ENCODE measurements around the gene ACTRT2. TPM values are rescaled to one million over a fixed set of nuclear protein-coding genes. Genes with fewer than 3 reads are reported as not detected.

ACTRT2 gene
- total RNA-seq, 4 donors from 2014 or later: not detected

DNA sequence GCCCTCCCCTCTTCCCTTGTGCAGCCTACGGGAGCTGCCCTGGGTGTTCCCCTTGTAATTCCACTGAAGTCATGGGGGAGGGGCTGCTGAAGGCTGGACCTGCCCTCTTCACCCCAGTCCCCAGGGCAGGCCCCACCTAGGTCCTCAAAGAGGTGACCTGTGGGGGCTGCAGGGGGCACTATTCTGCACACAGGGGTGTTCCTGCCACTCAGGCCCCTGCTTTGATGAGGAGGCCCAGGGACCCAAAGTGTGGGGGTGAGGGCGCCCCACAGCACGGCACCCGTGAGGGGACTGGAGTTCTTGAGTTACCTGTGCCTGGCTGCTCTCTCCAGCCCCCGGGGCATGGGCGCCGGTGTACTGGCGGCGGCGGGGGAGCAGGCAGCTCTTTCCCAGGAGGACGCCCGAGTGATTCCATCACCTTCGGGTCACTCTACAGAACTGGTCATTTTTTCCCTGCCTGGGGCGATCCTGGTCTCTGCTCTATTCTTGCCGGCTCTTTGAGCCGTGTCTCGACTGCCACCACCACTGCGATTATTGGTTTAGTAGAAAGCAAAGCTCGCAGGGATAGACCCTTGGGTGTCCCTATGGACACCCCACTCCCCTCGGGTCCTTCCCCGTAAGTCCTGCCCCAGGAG is 40.8 kb downstream of the ACTRT2 start:
- Histone ChIP-seq H3K9me3 (no peaks in the 10 kb centered on the region), H3K4me1 (peaks cover 3 to 4% of the 10 kb centered on the region in 2 donors), H3K36me3 (no peaks in the 10 kb centered on the region), H3K27me3 (peaks cover 49 to 59% (median 55%) of the 10 kb centered on the region in 3 donors), H3K4me3 (no peak overlapping the region), H3K27ac (no peak overlapping the region)
- TF ChIP-seq POLR2A (IDR thresholded peaks at IDR 0.05): no peak
- TF ChIP-seq, protein P1, sequence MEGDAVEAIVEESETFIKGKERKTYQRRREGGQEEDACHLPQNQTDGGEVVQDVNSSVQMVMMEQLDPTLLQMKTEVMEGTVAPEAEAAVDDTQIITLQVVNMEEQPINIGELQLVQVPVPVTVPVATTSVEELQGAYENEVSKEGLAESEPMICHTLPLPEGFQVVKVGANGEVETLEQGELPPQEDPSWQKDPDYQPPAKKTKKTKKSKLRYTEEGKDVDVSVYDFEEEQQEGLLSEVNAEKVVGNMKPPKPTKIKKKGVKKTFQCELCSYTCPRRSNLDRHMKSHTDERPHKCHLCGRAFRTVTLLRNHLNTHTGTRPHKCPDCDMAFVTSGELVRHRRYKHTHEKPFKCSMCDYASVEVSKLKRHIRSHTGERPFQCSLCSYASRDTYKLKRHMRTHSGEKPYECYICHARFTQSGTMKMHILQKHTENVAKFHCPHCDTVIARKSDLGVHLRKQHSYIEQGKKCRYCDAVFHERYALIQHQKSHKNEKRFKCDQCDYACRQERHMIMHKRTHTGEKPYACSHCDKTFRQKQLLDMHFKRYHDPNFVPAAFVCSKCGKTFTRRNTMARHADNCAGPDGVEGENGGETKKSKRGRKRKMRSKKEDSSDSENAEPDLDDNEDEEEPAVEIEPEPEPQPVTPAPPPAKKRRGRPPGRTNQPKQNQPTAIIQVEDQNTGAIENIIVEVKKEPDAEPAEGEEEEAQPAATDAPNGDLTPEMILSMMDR (IDR thresholded peaks at IDR 0.05 in 4 of 5, conservative IDR thresholded peaks at IDR 0.05 in 1 of 5): no peak
- no peak for DNase-seq
- in situ Hi-C loops (cut with MboI; ENCODE audit: low sequenced_read_pairs in 4 of 4): no loop called here
- intact Hi-C loops (cut with DNase I; ENCODE audit: low total_unique reads): no loop called here
- no peak for ATAC-seq

DNA sequence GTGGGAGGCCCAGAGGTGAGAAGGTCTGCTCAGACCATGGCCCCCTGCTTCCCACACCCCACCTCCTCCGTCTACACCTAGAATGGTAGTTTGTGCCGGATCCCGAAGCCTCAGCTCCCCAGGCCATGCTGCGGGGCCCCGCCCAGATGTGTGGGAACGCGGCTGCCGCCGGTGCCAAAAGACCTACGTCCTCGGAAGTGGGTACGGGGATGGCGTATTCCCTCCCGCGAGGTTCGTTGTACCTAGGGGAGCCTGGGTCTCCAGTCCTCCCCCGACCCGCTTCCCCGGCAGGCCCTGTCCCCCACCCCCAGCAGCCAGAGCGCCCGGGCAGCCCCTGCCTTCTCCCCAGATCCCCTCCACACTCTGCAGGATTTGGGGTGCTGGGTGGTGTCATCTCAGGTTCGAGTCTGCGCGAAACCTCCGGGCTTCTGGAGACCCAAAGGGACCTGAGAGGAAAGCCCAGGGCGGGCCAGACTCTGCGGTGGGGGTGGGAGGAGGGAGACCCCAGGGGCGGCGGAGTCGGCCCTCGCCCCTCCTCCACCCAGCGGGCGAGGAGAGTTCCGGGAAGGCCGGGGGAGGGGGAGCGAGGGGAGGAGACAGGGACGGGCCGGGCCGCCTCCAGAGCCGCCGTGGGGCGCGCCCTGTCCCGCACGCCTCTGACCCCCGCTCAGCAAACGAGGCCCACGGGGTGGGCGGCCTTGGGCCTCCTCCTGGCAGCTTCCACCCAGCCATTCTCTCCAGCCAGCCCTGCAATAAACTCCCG is 41.5 kb downstream of the ACTRT2 start:
- Histone ChIP-seq H3K9me3 (no peaks in the 10 kb centered on the region), H3K4me3 (no peak overlapping the region), H3K27me3 (peaks cover 56 to 66% (median 62%) of the 10 kb centered on the region in 3 donors), H3K4me1 (peaks cover 4 to 5% of the 10 kb centered on the region in 2 donors), H3K36me3 (no peaks in the 10 kb centered on the region), H3K27ac (no peak overlapping the region)
- intact Hi-C loops (cut with DNase I; ENCODE audit: low total_unique reads): no loop called here
- ATAC-seq: no peak
- in situ Hi-C loops (cut with MboI; ENCODE audit: low sequenced_read_pairs in 4 of 4): no loop called here
- no peak for DNase-seq
- TF ChIP-seq, protein P1 (IDR thresholded peaks at IDR 0.05 in 4 of 5, conservative IDR thresholded peaks at IDR 0.05 in 1 of 5): no peak
- TF ChIP-seq POLR2A (IDR thresholded peaks at IDR 0.05): no peak

DNA sequence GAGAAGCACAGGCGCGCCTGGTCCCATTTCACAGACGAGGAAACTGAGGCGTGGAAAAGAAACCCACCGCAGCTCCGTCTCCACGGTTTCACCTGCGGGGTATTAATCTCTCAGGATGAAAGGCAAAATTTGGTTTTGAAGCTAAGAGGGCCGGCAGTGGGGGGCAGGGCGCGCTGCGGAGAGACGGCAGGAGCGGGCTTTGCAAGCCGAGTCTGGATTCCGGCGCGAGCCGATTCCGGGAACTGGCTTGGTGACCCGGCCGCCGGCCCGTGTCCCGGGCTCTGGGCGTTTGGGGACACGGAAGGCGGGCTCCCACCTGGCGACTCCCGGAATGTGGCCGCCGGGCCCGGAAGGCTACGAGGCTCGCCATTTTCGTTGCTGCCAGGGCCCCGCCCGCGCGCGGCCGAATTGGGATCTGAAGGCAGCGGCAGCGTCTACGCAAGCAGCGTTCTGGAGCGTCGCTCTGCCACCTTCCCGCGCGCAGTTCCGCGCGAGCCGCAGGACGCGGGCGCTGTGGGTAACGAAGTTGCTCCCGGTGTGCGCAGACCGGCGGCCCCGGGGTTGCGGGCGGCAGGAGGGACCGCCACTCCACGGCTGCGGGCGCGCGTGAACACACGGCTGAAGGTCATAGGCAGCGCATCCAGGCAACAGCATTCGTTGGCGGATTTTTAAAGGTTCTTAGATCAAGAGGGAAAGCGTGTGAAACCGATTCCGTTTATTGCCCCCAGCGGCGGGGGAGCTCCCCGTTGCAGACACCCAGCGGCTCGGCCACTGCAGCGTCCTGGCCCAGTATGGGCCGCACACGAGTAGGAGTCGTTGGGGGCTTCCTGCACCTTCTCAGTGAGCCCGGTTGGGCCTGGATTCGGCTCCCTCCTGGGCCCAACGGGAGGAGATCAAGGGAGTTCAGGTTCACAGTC is 42.4 kb downstream of the ACTRT2 start:
- in situ Hi-C loops (cut with MboI; ENCODE audit: low sequenced_read_pairs in 4 of 4): no loop called here
- Histone ChIP-seq H3K4me3 (peak overlapping the region; percentile 19 to 32 (median 26)), H3K27ac (no peak overlapping the region), H3K36me3 (no peaks in the 10 kb centered on the region), H3K27me3 (peaks cover 62 to 72% (median 71%) of the 10 kb centered on the region in 3 donors), H3K4me1 (peaks cover 4 to 11% of the 10 kb centered on the region in 2 donors), H3K9me3 (no peaks in the 10 kb centered on the region)
- DNase-seq (no peak), ATAC-seq (no peak)
- intact Hi-C loops (cut with DNase I; ENCODE audit: low total_unique reads): no loop called here
- TF ChIP-seq, protein P1 (IDR thresholded peaks at IDR 0.05 in 4 of 5, conservative IDR thresholded peaks at IDR 0.05 in 1 of 5): no peak
- no peak for TF ChIP-seq POLR2A (IDR thresholded peaks at IDR 0.05)

DNA sequence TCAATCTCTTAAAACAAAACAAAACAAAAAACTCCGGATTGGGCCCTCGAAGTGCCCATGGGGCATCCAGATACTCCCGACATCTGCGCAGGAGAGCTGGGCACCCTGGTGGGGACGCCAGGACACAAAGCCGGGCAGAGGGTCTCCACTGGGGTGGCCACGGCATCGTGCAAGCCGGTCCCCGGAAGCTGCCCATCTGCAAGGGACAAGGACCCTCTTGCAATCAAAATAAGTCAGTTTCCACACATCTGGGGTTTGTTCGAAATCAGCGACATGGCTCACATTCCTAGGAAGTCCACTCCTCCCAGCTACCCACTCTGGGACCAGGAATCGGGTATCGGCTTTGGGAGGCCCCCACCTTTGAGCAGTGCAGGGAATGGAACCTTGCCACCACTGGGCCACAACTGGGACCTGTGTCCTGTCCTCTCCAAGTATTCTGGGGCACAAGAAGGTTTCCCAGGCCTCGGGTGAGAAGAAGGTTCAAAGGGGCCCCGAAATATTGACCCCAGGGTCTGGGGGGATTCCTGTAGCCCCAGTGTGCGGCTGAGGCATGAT is 43.1 kb downstream of the ACTRT2 start:
- Histone ChIP-seq H3K36me3 (no peaks in the 10 kb centered on the region), H3K4me3 (no peak overlapping the region), H3K27me3 (peaks cover 65 to 74% (median 71%) of the 10 kb centered on the region in 3 donors), H3K27ac (no peak overlapping the region), H3K4me1 (peaks cover 4 to 11% of the 10 kb centered on the region in 2 donors), H3K9me3 (no peaks in the 10 kb centered on the region)
- no peak for TF ChIP-seq POLR2A (IDR thresholded peaks at IDR 0.05)
- TF ChIP-seq, protein P1 (IDR thresholded peaks at IDR 0.05 in 4 of 5, conservative IDR thresholded peaks at IDR 0.05 in 1 of 5): no peak
- no peak for DNase-seq
- ATAC-seq: no peak
- in situ Hi-C loops (cut with MboI; ENCODE audit: low sequenced_read_pairs in 4 of 4) (no loop called here), intact Hi-C loops (cut with DNase I; ENCODE audit: low total_unique reads) (no loop called here)

Data from gastrocnemius medialis (tissue), 4 donors.